HG02981 (cell line): ENCODE data around the gene SPHK2.

Source experiments
- ATAC-seq: cut with Tn5 transposase; IDR thresholded peaks from one replicate; pipeline ENCODE4 v1.9.1; 2021; ENCODE audit warnings: mild to moderate bottlenecking, moderate library complexity; ENCODE audit not compliant: unreplicated experiment

The SPHK2 gene

GRCh38 chr19:48635966-48636858 lies 16.9 kb downstream of the SPHK2 start:
- ATAC-seq = no peak

DNA sequence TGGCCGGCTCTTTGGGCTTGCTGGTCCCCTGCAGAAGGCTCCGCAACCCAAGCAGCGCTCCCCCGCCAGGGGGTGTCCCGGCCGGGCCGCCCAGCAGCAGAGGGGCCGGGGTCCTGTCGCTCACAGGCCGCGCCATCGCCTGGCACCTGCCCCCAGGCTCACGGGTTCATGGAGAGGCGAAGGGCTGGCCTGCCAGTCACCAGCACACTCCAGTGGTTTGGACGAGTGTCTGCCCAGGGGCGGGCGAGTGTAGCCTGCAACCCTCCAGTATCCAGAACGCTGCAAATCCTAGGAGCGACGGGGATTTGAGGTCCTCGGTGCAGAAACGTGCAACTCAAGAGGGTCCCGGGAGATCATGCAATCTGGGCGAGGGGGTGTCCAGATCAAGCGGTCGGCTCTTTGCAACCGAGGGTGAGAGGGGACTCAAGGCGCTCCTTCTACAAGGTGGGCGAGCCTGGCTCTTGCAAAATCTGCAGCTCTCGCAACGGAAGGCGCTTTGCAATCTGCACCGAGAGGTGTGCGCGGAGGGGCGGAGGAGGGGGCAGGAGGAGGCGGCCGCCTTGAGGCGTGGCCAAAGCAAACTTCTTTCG lies 17.6 kb downstream of the SPHK2 start, which contains the start of gene DBP:
Gene DBP, minus strand, starts transcription at position 521 of the 590 bp plus-strand sequence. Its CDS starts 385 bp downstream, at position 136.
- ATAC-seq = no peak

DNA sequence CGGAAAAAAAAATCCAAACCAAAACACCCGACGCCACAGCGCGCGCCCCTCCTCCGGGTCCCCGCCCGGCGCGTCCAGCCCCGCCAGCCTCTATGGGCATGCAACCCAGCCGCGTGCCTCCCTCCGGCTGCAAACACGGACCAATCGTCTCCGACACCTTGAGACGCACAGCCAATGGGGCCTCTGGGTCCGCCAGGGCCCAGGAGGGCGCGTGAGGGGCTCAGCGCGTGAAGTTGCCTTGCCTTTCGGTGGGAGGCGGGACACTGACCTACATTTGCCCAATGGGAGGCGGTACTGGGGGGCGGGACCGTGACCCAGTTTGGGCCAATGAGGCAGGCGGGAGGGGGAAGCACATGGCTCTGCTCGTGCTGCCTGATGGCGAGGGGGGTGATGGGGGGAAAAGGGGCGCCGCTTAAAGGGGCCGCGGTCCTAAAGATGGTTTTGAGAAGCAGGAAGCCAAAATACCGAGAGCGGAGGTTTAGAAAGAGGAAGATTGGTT lies 18.2 kb downstream of the SPHK2 start:
- peak; percentile 63 for ATAC-seq

- peak; percentile 9 for ATAC-seq
These were observed 18.9 kb downstream of the SPHK2 start for GRCh38 chr19:48637948-48638830.

DNA sequence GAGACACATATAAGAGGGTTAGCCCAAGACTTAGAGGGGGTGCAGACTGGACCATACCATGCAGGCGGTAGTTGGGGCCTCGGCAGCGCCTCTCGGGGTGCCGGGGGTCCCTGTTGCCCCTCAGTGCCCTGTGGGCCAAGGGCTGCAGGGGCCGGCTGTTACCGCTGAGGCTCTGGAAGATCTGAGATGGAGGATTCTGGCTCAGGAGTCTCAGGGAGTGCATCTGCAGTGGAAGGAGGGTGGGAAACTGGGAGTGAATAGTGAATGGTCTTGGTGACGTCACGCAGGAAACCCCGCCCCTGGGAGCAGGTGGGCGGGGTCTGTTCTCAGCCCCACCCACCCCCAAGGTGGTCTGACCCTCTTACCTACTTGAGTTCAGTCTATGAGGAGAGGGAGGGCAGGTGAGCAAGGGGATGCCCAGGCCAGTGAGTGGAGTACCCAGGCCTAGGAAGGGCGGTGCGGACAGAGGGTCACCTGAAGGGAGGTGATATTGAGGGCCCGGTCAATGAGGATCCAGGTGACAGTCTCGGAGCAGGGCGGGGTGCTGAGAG lies 19.6 kb downstream of the SPHK2 start:
- no peak for ATAC-seq

DNA sequence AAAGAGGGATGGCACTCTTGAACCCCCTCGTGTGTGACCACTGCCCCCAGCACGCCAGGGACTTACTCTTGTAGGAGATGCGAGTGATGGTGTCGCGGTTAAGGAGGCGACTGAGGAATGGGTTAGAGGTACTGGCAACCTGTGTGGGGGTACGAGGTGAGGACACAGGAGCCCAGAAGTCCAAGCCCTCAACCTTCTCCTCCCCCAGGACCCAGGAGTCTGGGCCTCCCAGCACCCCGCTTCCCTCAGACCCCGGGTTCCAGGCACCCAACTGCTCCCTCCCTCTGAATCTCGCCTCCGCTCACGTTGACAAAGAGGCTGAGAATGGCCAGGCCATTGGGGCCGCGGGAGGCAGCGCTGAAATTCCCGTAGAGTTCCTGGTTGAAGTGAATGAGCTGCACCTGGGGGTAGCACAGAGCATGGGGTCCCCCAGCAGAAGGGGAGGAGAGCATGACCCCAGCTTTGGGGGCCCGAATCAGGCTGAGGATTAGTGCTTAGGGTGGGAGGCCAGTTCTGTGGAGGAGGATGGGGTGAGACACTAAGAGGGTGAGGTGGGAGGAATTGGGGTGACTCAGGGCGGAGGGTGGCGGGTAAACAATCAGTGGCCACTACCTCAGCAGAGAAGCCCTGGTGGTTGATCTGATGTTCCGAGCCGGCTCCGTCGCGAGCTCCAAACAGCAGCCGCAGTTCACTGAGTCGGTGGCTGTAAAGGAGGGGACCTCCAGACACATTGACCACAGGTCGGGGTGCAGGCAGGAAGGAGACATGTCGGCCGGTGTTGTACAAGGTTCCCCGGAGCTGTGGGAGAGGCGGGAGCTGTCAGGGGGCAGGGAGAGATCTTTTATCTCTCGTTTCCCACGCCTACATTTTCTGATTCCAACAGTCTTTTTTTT lies 20.4 kb downstream of the SPHK2 start:
- ATAC-seq = no peak

DNA sequence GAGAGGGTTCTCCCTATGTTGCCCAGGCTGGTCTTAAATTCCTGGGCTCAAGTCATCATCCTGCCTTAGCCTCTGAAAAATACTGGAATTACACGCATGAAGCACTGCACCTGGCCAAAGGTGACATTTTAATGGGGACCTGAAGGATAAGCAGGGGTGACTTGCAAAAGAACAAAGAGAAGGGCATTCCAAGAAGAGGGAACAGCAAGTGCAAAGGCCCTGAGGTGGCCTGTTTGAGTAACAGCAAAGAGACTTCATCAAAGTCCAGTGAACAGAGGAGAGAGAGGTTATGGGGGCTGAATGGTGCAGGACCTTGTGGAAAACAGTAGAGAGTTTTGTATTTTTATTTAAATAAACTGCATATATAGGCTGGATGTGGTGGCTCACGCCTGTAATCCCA lies 22.5 kb downstream of the SPHK2 start:
- ATAC-seq = no peak

DNA sequence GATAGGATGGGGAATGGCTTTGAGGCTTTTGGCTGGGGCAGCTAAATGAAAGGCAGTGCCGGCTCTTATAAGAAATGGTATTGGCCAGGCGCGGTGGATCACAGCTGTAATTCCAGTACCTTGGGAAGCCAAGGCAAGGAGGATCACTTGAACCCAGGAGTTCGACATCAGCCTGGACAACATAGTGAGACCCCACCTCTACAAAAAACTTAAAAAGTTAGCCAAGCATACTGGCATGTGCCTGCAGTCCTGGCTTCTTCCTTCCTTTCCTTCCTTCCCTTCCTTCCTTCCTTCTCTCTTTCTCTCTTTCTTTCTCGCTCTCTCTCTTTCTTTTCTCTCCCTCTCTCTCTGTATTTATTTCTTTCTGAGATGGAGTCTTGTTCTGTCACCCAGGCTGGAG lies 23.6 kb downstream of the SPHK2 start:
- ATAC-seq = no peak

DNA sequence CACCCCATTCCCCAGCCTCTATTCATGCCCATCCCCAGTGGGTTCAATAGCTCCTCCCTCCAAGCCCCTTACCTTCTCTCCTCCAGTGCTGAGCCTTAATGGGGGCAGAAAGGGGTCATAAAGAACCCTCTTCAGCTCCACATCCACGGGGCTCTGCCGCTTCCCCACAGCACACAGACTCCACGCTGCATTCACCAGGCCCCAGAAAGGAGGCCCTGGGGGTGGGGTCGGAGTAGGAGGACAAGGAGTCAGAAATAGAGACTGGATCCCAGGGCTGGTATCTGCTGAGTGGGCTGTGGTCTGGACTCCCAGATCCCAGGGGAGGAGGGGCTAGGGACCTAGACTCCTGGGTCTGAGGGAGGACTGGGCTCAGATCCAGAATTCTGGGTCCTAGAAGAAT lies 25.0 kb downstream of the SPHK2 start:
- no peak for ATAC-seq

GRCh38 chr19:48644839-48645619 lies 25.7 kb downstream of the SPHK2 start:
- no peak for ATAC-seq

- ATAC-seq = no peak
These were observed 26.3 kb downstream of the SPHK2 start for GRCh38 chr19:48645620-48646000.

DNA sequence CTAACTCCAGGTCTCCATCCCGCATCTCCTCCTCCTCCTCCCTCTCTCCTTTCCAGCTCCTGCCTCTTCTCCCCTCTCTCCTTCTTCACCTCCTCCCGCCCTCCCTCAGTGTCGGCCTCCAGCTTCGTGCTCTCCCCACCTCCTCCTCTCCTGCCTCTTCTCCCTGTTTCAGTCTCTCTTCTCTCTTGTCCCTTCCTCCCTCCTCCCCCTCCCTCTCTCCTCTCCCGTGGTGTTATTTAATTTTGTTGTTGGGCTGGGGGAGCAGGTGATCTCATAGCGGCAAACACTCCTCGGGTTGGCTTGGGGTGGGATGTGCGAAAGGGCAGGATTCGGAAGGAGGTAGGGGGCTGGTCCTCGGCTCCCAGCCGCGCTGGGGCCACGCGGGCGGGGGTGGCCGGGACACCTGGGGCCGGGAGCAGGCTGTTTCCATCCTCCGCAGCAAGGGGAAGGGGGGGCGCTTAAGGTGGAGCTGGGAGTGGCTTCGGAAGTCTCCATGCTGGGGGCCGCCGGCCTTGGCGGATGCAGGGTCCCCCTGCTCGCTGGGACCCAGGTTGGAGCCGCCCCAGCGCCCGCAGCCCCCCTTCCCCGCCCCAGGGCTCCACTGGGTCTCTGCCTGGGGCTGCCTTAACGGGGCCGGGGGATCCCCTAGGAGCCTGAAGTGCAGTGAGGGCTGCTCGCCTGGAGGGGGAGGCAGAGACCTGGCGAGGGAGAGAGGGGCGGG lies 26.9 kb downstream of the SPHK2 start, which contains the start of gene CA11:
Gene CA11, minus strand, starts transcription at position 187 of the 721 bp plus-strand sequence. CDS start 555 bp downstream, outside the sequence.
- ATAC-seq = peak; percentile 76

DNA sequence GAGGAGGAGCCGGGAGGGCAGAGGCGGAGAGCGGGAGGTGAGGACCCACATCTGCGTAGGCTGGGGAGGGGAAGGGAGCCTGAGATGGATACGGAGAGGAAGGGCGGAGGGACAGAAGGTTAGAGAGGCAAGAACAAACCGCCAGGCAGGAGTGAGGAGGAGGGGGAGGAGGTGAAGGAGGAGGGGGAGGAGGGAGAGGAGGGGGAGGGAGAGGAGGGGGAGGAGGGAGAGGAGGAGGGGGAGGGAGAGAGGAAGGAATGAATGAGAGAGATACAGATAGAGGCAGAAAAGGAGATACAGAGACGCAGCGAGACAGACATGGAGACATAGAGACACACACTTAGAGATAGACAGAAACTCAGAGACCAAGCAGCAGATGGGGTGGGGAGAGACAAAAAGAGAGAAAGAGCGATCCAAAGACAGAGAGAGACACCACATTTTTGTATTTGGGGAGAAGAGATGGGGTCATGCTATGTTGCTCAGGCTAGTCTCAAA lies 27.5 kb downstream of the SPHK2 start:
- ATAC-seq = no peak

GRCh38 chr19:48648134-48648533 lies 28.8 kb downstream of the SPHK2 start:
- ATAC-seq = no peak

DNA sequence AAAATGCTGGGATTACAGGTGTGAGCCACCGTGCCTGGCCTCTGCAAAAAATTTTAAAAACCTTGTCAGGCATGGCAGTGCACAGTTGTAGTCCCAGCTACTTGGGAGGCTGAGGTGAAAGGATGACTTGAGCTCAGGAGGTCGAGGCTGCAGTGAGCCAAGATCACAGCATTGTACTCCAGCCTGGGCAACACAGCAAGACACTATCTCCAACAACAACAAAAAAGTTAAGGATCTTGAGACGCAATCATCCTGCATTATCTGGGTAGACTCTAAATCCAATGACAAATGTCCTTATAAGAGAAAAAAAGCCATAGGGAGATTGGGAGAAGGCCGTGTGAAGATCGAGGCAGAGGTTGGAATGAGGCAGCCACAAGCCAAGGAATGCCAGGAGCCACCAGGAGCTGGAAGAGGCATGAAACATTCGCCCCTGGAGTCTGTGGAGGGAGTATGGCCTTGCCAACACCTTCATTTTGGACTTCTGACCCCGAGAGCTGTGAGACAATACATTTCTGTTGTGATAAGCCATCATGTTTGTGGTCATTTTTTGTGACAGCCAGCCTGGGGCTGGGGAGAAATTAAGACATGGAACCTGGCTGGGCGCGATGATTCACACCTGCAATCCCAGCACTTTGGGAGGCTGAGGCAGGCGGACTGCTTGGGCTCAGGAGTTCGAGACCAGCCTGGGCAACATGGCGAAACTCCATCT lies 31.8 kb downstream of the SPHK2 start:
- ATAC-seq = no peak

- ATAC-seq = no peak
These were observed 32.4 kb downstream of the SPHK2 start for GRCh38 chr19:48651683-48652048.

DNA sequence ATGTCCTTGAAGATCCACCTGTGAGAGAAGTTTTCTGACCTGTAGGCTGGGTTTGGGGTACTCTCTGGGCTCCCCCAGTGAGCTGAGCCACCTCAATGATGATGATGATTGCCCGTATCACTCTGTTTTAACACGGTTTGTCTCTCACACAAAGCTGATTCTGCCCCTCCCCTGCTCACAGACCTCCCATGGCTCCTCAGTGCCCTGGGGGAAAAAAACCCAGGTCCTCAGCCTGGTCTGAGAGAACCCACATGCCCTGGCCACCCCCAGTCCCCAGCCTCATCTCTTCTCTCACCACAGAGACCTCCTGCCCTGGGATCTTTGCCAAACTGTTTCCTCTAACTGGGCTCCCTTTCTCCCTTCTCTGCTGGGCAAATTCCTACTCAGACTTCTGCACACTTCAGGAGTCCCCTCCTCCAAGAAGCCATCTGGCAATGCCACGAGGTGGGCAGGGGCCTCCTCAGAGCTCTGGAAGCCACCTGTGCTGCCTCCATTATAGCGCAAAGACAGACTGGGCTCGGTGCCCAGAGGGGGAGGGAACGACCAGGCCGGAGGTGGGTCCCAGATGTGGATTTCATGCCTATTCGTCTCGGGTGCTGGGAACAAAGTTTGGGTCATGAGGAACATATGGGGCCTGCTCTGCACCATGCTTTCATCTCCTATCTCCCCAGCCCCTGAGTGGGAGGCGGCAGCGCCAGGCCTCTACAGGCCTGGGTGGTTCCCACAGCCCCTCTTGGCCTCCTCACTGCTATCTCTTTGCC lies 35.2 kb downstream of the SPHK2 start:
- no peak for ATAC-seq
